ENCODE results near the gene BRD3. TPM values are rescaled to one million over a fixed set of nuclear protein-coding genes. Genes with fewer than 3 reads are reported as not detected.

Gene BRD3
- total RNA-seq, 1 donor from 2014 or later: 32.0 TPM

- Histone ChIP-seq H3K4me3 (no peak overlapping the region), H3K4me1 (no peaks in the 10 kb centered on the region), H3K36me3 (peaks cover 70 to 84% of the 10 kb centered on the region in 2 donors), H3K9me3 (peaks cover 0 to 4% of the 10 kb centered on the region in 2 donors), H3K27ac (no peak overlapping the region), H3K27me3 (no peaks in the 10 kb centered on the region)
- no peak for TF ChIP-seq CTCF (IDR thresholded peaks at IDR 0.05)
- intact Hi-C loops (cut with DNase I): no loop called here
- no peak for DNase-seq (ENCODE audit: low spot score in 2 of 2)
Observed at GRCh38 chr9:134032456-134033222, 35.2 kb downstream of the BRD3 start.

- Histone ChIP-seq H3K36me3 (peaks cover 63 to 76% of the 10 kb centered on the region in 2 donors), H3K4me3 (no peak overlapping the region), H3K9me3 (no peaks in the 10 kb centered on the region), H3K4me1 (no peaks in the 10 kb centered on the region), H3K27me3 (no peaks in the 10 kb centered on the region), H3K27ac (no peak overlapping the region)
- intact Hi-C loops (cut with DNase I): no loop called here
- no peak for TF ChIP-seq CTCF (IDR thresholded peaks at IDR 0.05)
- DNase-seq (ENCODE audit: low spot score in 2 of 2): no peak
Observed at GRCh38 chr9:134031783-134032182, 36.0 kb downstream of the BRD3 start.

GRCh38 chr9:134030821-134031470 is 36.9 kb downstream of the BRD3 start:
- no peaks in the 10 kb centered on the region for H3K9me3 ChIP-seq
- no peak for DNase-seq (ENCODE audit: low spot score in 2 of 2)
- no peaks in the 10 kb centered on the region for H3K27me3 ChIP-seq
- H3K4me1 ChIP-seq: peaks cover 0 to 3% of the 10 kb centered on the region in 2 donors
- TF ChIP-seq CTCF (IDR thresholded peaks at IDR 0.05): no peak
- H3K36me3 ChIP-seq: peaks cover 57 to 68% of the 10 kb centered on the region in 2 donors
- H3K4me3 ChIP-seq: no peak overlapping the region
- intact Hi-C loops (cut with DNase I): no loop called here
- H3K27ac ChIP-seq: no peak overlapping the region

GRCh38 chr9:134029248-134030226 is 38.3 kb downstream of the BRD3 start:
- Histone ChIP-seq H3K9me3 (no peaks in the 10 kb centered on the region), H3K27me3 (no peaks in the 10 kb centered on the region), H3K4me3 (no peak overlapping the region), H3K27ac (no peak overlapping the region), H3K36me3 (peaks cover 43 to 54% of the 10 kb centered on the region in 2 donors), H3K4me1 (peaks cover 0 to 3% of the 10 kb centered on the region in 2 donors)
- intact Hi-C loops (cut with DNase I): loop anchor here (5.0 to 10.0 kb wide), 3 partner anchors 298 to 1085 kb away; partner anchors contain the start of genes RXRA, STKLD1, SURF4 and TSC1
- no peak for DNase-seq (ENCODE audit: low spot score in 2 of 2)
- TF ChIP-seq CTCF (IDR thresholded peaks at IDR 0.05): no peak

GRCh38 chr9:134028575-134029247 is 39.1 kb downstream of the BRD3 start:
- H3K4me3 ChIP-seq: no peak overlapping the region
- intact Hi-C loops (cut with DNase I): loop anchor here (5.0 to 10.0 kb wide), 3 partner anchors 299 to 1084 kb away; partner anchors contain the start of genes RXRA, STKLD1, SURF4 and TSC1
- no peak for DNase-seq (ENCODE audit: low spot score in 2 of 2)

More at GRCh38 chr9:134028575-134029247, 39.1 kb downstream of the BRD3 start:
- no peak overlapping the region for H3K27ac ChIP-seq
- no peaks in the 10 kb centered on the region for H3K9me3 ChIP-seq
- H3K27me3 ChIP-seq: no peaks in the 10 kb centered on the region
- TF ChIP-seq CTCF (IDR thresholded peaks at IDR 0.05): no peak
- H3K36me3 ChIP-seq: peaks cover 35 to 46% of the 10 kb centered on the region in 2 donors
- H3K4me1 ChIP-seq: peaks cover 0 to 3% of the 10 kb centered on the region in 2 donors
